ENCODE measurements around the gene FDXR.
"Not testable (repeated sequence)": the region's sequence is repeated elsewhere in the genome, so short reads cannot be mapped to it uniquely, and the experiment has no call there.

Gene FDXR

DNA sequence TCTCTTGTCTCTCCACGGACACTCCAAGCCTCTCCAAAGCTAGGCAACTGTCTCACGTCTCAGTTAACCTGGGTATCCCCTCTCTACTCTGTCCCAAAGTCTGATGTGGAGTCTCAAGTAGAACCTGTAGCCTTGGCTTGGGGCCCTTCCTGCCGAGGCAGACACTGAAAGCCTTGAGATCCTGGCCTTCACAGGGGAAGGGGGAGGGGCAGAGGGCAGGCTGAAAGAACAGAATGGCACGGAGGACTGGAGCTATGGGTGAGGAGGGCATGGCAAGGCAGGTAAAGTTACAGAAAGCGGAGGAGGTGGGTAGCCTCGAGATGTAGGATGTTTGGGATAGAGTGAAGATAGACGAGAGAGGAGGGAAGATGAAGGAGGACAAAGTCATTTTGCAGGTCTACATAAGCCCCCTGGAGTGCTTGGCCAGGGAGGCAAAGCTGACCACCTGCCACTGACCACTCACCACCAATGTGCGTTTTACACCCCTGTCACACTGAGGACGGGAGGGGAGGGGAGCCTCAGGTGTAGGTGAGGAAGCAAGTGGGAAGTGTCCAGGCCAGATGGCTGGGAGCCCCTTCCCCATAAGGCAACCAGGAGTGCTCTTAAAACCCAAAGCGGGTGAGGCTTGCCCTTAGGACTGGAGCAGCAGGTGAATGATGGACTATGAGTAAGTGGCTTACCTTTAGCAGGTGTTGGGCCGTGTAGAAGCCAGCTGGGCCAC, 1.3 kb downstream of the FDXR start:
- DNase-seq (ENCODE audit: low spot score) = no peak

DNA sequence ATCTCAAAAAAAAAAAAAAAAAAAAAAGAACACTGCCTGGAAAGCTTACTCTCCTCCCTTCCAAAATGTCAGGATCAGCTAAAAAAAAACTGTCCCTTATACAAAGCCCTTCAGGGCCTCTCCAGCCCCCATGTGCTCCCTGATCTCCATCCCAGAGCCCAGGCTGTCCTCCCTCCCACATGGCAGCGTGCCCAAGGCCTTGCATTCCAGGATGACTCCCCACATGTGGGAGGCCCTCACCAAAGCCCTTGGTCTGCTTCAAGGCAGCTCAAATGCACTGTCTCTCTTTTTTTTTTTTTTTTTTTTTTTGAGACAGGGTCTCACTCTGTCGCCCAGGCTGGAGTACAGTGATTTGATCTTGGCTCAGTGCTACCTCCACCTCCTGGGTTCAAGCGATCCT, 2.3 kb downstream of the FDXR start:
- DNase-seq (ENCODE audit: low spot score) = no peak

DNA sequence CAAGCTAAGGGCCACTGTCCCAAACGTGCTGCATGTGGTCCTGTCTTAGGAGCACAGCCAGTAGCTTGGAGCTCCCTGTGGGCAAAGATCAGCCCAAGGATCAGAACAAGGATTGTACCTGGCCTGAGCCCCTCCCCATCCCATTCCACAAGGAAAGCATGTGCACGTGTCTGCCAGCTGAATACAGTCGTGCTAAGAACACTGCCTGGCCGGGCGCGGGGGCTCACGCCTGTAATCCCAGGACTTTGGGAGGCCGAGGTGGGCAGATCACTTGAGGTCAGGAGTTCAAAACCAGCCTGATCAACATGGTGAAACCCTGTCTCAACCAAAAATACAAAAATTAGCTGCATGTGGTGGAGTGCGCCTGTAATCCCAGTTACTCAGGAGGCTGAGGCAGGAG, 2.8 kb downstream of the FDXR start:
- not testable (repeated sequence) for DNase-seq (ENCODE audit: low spot score)

GRCh38 chr17:74868908-74869255, 3.9 kb downstream of the FDXR start:
- no peak for DNase-seq (ENCODE audit: low spot score)

GRCh38 chr17:74868251-74868907, 4.4 kb downstream of the FDXR start:
- no peak for DNase-seq (ENCODE audit: low spot score)

DNA sequence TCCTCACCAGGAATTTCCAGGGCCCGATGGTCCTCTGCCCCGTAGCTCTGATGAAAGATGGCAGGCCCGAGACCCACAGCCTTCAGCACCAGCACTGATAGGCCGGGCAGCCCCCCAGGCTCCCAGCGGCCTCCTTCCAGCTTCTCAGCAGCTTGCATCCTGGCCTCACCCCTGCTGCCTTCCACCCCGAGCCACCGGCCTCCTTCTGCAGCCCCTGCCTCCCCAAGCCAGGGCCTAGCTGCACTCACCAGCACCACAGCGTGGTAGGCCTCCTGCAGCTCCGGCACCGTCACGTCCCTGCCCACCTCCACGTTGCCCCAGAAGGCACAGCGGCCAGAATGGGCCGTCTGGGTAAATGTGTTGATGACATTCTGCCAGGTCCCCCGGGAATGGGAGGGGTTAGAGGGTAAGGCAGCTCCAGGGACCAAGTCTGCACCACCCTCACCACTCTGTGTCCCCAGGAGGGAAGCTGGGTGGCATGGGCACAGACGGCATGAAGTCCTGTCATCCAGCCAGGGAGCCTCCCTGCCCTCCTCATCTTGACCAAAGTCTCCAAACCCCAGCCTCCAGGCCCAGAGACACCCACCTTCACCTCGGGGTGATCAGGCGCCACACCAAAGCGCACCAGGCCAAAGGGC, 6.5 kb downstream of the FDXR start:
- DNase-seq (ENCODE audit: low spot score) = no peak

DNA sequence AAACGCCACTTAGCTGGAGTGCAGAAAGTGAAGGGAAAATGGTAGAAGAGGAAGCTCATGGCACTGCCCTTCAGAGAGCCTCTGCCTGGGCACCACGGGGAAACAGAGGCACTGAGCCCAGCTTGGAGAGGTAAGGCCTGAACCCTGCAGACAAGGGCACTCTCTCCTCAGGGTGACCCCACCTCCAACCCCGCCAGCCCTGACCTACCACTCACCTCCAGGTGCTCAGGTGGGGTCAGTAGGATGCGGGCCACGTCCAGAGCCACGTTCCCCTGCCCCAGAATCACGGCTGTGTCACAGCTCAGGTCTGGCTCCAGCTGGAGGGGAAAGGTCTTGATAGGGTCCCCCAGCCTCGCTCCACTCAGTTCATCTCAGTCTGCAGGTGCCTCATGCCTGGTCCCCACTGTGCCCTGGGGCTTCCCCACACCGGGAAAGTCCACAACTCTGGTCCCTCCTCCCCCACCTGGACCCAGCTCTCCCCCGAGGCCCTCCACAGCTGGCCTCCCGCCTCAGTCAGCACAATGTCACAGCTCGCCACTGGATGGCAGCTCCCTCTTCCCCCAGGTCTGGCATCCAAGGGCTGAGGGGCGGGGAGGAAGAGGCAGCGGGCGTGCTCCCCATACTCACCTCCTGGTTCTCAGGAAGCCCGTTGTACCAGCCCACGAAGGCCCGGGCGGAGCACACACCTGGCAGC, 7.1 kb downstream of the FDXR start:
- DNase-seq (ENCODE audit: low spot score) = peak; percentile 62

DNA sequence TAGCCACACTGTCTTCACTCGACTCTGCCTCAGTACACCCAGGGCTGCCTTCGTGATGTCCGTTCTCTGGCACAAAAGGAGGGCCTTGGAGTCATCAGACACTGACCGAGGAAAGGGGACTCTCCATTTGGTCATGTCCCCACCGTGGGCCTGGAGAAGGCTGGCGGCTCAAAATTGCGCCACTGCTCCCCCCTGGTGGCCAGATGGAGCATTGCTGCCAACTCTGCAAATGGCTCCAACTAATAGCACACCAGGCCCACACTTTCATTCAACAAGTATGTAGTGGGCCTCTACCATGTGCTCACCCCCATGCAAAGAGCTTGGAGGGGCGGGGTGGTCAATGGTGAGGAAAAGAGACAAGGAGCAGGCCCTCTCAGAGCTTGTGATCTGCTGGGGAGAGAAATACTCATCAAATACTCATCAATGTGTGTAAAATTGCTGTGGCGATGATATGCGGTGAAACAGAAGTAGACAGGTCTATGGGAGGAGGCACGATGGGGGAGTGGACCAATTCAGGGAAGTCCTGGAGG, 7.9 kb downstream of the FDXR start:
- peak; percentile 81 for DNase-seq (ENCODE audit: low spot score)

DNA sequence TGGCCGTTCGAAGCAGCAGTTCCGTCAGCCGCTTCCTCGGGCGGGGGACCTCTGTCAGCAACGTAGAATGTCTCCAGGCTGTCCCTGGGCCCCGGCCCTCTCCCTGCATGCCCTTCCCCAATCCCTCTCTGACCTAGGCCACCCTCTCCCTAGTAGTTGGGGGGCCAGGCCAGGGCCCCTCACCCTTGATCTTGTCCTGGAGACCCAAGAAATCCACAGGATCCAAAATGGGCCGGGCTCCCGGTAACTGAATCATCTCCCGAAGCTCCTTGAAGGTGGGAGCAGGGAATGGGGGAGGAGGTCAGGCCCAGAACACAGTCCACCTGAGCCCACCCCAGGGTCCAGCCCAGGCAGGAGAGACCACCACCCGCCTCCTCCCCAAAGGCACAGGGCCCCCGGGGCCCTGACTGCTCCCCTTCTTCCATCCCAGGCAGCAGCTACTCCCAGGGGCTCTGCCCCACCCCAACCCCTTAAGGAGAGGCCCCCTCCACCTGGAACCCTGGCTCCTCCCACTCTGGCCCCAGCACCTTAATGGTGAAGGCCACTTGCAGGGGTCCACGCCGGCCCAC, 8.4 kb downstream of the FDXR start:
- DNase-seq (ENCODE audit: low spot score) = no peak

DNA sequence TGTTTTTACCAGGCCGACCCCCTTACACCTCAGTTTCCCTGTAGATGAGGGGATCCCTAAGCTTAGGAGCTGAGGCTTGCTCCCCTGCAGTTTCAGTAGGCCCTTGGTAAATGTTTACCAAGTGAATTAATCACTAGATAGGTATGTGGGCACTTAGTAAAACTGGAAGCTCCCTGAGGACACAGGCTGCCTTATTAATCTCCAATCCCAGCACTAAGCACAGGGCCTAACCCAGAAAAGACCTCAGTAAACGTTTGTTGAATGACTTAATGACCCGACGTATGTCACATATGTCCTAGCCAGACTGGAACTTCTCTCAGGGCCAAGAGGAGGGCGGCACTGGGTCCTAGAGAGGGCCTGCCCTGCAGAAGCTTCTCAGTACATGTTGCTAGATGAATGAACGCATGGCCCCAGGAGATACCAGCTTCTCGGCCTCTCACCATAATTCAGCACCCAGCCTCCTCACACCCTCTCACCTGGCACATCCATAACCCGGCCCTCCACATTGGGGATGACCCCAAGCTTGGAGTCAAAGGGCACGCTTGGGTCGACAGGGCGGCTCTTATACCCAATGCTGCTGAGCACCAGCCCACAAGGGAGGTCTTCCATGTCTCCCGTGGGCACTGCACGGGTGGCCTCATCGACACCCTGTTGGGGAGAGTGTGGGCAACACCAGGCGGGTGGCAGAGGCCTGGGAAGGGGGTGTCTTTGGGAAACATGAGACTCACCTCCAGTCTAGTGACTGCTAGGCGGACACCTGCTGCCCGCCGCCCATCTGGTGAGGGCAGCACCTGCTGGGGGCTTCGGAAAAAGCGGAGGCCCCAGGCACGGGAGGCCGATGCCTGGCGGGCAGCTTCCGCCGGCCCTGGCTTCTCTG, 9.1 kb downstream of the FDXR start:
- no peak for DNase-seq (ENCODE audit: low spot score)

DNA sequence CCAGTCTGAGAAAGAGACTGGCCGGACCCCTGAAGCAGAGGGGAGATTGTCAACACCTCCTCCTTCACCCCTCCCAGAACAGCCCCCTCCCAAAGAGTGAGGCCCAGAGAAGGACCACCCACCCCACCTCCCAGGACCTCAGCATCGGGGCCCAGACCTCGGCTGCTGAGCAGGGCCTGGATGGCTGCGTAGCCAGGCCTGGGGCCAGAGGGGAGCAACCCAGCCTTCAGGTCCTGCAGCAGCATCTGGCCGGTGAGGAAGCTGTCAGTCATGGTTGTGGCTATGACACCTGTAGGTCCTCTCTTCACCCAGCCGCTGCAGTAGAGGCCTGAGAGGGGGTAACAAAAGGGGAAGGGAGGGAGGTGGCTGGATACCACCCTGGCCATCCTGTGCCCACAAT, 9.9 kb downstream of the FDXR start:
- peak; percentile 32 for DNase-seq (ENCODE audit: low spot score)

GRCh38 chr17:74862108-74862901, 10.5 kb downstream of the FDXR start:
- peak; percentile 86 for DNase-seq (ENCODE audit: low spot score)

- no peak for DNase-seq (ENCODE audit: low spot score)
These were observed 11.1 kb downstream of the FDXR start for GRCh38 chr17:74861662-74862107.

- no peak for DNase-seq (ENCODE audit: low spot score)
These were observed 11.7 kb downstream of the FDXR start for GRCh38 chr17:74860872-74861661.

- no peak for DNase-seq (ENCODE audit: low spot score)
These were observed 12.4 kb downstream of the FDXR start for GRCh38 chr17:74860229-74860871.

DNA sequence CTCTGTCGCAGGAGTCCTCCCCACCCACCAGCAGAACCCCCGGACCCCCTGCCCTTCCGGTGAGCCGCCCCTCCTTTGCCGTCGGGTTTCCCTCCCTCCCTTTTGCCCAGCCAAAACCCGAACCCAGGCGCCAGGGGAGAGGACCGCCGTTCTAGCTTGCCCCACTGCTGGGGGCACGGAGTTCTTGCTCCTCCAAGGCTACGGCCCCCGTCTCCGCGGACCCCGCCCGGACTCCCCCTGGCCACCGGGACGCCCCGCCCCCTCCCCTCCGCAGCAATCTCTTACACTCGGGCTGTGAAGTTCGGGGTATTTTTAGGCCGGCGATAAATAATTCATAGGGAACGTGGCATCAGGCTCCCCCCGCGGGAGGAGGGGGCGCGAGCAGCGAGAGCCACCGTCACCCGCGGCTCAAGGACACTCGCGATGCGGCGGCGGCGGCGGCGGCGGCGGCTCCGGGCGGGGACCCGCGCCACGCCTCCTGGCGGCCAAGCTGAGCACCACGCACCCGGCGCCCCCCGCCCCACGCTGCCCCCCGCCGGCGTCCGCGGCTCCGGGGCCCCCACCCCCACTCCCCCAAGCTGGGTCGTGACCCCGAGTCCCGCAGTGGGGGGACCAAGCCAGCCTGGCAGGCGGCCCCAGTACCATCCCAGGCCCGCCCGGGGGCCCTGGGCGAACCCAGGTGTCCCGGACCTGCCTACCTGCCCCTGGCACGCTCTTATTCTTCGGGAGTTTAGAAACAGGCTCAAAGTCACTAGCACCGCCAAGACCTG, 13.2 kb downstream of the FDXR start, which contains the start of gene GRIN2C:
TSS of gene GRIN2C (minus strand) at position 427 of the 770 bp plus-strand sequence. CDS start 4,793 bp downstream, outside the sequence.
- DNase-seq (ENCODE audit: low spot score) = no peak

GRCh38 chr17:74858672-74859458, 13.9 kb downstream of the FDXR start:
- no peak for DNase-seq (ENCODE audit: low spot score)
